ENCODE measurements around the gene BTNL9.

DNA sequence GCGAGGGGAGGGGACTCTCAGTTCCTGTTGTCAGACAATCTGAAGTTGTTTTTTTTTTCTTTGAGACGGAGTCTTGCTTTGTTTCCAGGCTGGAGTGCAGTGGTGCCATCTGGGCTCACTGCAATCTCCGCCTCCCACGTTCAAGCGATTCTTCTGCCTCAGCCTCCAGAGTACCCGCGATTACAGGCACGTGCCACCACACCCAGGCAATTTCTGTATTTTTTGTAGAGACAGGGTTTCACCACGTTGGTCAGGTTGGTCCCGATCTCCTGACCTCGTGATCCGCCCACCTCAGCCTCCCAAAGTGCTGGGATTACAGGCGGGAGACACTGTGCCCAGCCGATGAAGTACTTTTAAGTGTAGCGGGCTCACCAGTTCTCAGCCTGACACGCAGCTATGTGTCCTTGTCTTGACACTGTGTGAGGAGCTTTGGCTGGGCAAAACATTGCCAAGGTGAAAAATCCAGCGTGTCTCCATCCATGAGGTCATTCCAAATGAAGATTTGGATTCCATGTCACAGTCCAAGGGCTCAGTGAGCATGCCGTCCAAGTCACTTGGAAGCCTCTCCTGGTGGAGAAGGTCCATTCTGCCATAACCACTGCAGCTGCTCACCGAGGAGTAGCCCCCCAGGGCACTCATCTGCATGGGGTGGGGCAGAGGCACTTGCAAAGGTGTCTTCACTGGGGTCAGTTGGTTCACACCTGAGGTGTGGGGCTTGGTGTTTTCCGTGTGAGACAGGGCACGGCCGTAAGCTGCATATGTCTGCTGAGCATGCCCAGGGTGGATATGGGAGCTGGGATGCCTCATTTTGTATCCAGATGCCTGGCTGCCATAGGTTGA lies 58.9 kb downstream of the BTNL9 start:
- TF ChIP-seq, protein P1, sequence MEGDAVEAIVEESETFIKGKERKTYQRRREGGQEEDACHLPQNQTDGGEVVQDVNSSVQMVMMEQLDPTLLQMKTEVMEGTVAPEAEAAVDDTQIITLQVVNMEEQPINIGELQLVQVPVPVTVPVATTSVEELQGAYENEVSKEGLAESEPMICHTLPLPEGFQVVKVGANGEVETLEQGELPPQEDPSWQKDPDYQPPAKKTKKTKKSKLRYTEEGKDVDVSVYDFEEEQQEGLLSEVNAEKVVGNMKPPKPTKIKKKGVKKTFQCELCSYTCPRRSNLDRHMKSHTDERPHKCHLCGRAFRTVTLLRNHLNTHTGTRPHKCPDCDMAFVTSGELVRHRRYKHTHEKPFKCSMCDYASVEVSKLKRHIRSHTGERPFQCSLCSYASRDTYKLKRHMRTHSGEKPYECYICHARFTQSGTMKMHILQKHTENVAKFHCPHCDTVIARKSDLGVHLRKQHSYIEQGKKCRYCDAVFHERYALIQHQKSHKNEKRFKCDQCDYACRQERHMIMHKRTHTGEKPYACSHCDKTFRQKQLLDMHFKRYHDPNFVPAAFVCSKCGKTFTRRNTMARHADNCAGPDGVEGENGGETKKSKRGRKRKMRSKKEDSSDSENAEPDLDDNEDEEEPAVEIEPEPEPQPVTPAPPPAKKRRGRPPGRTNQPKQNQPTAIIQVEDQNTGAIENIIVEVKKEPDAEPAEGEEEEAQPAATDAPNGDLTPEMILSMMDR (conservative IDR thresholded peaks at IDR 0.05; ENCODE audit: low read depth, low read length) = no peak
- TF ChIP-seq EZH2 (IDR thresholded peaks at IDR 0.05; ENCODE audit: low read length, unreplicated experiment) (no peak), EZH2phosphoT487 (IDR thresholded peaks at IDR 0.05; ENCODE audit: borderline replicate concordance, low read length) (no peak)

Measured in PC-3 (cell line).